ENCODE data around the gene ST6GALNAC2.
A peak's percentile ranks its signal among the peaks of the same experiment; 100 is the strongest.
"Not testable (repeated sequence)": the region's sequence is repeated elsewhere in the genome, so short reads cannot be mapped to it uniquely, and the experiment has no call there.

The ST6GALNAC2 gene

DNA sequence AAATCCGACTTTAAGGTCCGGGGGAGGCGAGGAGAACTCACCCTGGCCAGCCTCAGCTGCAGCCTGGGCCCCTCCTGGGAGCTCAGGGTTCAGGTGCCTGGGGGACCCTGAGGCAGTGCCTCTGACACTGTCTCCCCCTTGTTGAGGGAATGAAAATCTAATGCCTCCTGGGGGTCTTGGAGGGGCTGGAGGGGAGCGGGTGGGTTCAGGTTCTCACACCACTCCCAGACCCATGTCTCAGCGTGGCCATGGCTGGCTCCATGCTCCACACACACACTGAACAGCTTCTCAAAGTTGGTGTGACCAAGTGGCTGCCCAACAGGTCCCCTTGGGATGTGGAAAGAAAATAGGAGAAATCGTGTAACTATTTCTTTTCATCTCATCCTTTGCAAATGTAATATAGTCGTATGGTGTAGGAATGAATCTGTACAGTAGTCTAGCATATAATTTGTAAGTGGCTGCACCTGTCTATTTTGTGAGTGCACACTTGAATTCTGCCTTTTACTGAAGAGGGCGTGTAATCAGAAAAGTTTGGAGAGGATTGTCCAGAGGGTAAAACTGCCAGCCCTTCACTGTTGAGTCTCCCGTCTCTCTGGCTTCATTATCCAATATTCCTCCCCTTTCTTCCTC lies 46.6 kb downstream of the ST6GALNAC2 start:
- DNase-seq = no peak

DNA sequence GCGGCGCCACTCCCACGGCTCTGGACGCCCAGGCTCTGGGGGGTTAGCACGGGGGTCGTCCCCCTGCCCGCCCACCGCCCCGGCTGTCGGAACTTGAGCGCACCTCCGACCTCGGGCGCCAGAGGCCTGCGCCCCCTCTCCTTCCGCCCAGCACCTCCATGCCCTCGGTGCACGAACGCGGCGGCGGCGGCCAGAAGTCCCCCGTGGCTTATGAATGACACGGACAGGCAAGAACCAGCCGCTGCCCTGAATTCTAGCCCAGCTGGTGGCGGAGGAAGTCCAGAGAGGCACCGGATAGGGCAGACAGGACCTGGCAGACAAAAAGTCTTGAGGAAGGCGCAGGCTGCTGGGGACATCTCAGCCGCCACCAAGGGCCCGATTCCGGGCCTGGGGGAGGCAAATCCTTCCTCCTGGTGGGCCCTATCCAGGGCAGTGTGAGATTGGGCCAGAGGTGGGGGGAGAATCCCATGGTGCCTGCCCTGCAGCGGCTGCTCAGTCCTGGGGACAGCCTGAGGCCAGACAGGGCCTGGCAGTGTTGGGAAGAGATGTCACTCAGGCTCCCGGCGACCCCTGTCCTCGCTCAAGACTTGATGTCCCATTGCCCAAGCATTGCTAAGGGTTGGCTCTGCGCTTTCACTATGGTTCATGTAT lies 47.3 kb downstream of the ST6GALNAC2 start:
- no peak for DNase-seq

DNA sequence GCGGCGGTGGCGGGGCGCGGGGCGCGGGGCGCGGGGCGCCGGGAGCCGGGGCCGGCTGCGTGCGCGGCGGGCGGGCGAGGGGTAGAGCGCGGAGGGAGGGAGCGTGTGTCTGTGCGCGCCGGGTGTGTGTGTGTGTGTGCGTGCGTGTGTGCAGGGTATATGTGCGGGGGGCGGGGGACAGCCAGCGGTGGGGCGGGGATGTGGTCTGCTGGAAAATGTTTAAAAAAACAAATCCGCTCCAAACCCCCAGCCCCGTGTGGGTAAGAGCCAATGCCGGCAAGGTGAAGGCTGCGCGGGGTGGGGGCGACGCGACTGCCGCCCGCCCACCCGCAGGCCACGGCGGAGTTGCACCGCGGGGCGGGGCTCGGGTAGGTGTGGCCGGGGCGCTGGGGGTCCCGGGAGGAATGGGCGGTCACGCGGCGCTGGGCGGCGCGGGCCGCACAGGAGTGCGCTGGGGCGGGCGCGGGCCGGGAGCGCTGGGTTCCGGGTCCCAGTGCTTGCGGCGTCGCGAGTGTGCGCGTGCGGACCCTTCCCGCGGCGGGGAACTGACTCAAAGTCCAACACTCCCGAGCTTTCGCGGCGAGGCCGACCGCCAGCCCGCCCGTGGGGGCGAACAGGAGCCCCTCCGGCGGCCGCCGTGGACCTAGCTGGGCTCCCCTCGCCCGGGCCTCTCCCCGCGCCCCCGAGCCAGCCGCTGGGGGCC lies 47.9 kb downstream of the ST6GALNAC2 start, which contains the start of gene CYGB:
CYGB (minus strand) TSS at position 132 of the 703 bp plus-strand sequence. CDS start 167 bp downstream, outside the sequence.
- DNase-seq = no peak

DNA sequence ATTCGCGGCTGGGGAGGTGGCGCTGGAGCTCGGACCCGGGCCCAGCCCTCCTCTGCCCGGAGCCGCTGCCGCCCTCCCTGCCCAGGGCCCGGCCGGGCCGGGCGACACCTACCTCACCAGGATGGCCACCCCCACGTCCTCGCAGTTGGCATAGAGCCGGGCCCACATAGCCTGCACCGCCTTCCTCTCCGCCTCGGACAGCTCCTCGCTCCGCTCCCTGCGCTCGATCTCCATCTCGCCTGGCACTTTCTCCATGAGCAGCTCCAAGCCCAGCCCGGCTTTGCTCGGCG lies 48.4 kb downstream of the ST6GALNAC2 start:
- no peak for DNase-seq

DNA sequence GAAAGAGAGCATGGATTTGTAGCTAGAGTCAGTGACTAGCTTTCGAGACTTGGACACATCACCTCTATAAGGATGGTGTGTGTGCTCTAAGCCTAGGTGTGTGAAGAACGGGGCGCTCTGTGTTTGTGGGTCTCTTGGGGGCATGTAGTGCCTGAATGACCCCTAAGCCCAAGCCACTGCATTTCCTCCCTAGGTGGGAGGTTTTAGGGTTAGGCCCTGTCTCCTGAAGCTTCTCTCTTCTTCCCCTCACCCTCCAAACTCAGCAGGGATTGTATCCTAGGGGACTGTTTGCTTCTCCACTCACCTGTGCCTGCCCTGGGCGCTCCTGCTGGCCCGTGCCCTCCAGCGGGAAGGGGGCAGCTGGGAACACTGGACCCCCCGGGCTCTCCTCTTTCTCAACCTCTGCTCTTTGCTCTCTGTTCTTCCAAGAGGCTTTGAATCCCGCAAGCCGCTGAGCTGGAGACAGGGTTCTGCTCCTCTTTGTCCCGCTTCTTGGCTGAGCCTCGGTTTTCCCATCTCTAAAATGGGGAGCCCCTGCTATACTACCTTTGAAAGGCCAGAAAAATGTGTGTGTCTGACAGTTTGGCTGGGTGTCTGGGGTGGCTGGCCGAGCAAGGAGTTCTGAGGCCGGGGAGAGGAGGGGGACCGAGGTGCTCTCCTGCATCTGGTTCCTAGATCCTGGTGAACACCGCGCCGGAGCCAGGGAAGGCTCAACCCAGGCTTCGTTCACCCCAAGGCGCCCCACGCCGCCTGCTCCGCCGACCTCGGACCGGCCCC lies 49.0 kb downstream of the ST6GALNAC2 start:
- DNase-seq = no peak

DNA sequence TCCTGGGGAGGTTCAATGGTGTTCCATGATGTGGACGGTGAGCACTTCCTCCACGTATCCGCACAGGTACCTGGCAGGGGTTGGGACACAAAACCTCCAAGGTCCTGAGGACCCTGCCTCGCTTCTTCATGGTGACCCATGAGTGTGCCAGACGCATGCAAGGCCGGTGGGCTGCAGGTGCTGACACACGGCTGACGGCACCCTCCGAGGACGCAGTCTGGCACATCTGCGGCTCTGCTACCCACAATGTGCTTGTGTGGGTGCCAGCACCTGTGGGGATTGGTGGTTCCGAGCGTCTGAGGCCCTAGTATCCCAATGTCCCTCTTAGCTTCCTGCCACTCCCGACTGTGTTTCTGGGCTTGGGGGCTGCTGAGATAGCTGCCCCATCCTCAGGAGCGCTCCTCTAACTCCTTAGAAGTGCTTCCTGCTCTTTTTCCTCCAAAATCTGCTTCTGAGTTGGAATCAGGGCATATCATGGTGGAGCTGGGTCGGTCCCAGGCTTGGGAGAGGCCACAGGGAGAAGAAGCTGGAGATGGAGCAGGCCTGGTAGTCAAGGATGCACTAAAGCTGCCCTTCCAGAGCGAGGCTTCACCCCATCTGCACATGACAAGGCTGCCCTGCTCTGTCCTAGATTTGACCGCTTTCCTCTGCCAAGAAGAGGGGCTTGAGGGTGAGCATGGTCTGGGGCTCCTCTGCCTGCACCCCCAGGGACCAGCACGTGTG lies 49.7 kb downstream of the ST6GALNAC2 start:
- no peak for DNase-seq

DNA sequence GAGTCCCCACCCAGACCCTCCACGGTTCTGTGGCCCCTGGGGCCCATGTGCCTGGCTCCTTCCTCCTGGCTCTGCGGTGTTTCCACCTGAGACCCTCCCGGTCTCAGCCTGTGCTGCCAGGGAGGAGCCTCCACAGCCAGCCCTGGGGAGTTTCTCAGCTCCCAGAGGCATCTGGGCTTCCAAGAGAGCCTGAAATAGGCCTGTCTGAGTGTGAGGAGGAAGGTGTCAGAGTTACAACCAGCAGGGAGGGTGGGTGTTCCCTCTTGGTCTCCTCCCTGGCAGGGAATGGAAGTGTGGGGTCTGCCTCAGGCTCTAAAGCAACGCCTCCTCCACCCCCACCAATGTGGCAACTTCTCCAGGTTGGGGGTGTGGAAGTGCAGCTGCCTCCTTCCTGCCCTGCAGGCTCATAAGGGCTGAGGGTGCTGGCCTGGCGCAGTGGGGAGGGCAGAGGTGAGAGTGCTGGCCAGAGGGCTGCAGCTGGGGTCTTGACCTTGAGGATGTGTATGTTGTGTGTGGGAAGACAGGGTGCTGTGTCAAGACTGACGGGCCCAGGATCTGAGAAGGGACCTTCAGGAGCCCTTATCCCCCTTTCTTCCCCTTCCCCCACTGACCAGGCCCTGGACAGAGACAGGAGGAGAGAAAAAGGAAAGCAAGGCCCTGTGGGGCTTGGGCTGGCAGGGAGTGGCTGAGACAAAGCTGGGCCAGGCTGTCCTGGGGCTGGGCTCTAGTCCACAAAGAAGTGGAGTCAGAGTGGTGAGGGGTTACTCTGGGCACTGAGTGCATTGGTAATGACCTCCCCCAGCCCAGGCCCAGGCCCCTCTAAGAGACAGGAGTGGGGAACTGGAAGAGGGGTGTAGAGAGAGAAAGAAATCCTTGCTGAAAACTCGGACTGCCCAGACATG lies 50.6 kb downstream of the ST6GALNAC2 start:
- DNase-seq = peak; percentile 66

DNA sequence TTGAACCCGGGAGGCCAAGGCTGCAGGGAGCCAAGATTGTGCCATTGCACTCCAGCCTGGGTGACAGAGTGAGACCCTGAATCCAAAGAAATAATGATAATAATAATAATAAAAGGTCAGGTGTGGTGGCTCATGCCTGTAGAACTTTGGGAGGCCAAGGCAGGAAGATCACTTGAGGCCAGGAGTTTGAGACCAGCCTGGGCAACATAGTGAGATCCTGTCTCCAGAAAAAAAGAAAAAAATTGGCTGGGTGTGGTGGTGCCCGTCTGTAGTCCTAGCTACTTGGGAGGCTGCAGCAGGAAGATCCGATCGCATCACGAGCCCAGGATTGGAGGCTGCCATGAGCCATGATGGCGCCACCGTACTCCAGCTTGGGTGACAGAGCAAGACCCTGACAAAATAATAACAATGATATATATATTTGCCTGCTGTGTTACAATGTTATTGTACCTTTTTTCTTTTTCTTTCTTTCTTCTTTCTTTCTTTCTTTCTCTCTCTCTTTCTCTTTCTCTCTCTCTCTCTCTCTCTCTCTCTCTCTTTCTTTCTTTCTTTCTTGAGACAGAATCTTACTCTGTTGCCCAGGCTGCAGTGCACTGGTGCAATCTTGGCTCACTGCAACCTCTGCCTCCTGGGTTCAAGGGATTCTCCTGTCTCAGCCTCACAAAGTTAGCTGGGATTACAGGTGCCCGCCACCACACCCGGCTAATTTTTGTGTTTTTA lies 51.9 kb downstream of the ST6GALNAC2 start:
- DNase-seq = not testable (repeated sequence)

DNA sequence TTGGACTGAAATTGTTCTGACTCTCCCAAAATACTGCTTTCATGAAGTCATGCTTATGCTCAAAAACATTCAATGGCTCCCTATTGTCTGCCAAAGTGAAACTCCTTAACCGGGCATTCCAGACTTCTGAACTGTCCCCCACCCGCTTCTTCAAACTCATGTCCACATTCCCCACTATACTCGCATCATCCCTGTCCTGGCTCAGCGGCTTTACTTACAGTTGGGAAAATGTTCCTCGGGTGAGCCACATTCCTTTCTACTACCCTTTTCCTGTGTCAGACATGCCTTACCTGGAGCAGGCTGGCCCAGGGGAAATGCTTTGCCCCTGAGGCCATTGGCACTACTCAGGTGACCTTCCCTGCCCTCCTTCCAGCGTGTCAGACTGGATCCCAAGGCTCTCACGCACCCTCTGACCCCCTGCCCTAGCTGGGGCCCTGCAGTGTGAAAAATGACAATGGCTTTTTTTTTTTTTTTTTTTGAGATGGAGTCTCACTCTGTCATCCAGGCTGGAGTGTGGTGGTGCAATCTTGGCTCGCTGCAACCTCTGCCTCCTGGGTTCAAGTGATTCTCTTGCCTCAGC lies 53.5 kb downstream of the ST6GALNAC2 start:
- no peak for DNase-seq

DNA sequence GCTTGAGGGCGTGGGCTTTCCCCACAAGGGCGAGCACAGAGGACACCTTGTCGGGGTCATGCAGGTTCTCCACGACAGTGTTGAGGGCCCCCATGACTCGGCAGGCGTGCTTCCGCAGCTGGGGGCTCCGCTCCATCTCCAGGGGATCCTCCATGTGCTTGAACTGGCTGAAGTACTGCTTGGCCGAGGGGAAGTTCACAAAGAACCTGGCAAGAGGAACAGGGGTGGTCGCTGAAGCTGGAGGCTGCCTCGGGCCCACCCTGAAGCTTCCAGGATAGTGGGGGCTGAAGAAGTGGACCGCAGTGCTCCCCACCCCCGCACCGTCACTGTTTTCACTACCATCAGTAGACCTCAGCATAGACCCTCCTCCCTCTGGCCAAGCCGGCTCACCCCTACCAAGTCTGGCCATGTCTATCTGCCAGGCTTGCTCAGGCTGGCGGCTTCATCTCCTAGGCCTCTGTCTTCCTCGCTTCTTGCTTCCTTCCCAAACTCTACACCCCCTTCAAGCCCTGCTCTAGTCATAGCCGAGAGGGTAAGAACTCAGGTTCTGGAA lies 54.1 kb downstream of the ST6GALNAC2 start:
- no peak for DNase-seq

DNA sequence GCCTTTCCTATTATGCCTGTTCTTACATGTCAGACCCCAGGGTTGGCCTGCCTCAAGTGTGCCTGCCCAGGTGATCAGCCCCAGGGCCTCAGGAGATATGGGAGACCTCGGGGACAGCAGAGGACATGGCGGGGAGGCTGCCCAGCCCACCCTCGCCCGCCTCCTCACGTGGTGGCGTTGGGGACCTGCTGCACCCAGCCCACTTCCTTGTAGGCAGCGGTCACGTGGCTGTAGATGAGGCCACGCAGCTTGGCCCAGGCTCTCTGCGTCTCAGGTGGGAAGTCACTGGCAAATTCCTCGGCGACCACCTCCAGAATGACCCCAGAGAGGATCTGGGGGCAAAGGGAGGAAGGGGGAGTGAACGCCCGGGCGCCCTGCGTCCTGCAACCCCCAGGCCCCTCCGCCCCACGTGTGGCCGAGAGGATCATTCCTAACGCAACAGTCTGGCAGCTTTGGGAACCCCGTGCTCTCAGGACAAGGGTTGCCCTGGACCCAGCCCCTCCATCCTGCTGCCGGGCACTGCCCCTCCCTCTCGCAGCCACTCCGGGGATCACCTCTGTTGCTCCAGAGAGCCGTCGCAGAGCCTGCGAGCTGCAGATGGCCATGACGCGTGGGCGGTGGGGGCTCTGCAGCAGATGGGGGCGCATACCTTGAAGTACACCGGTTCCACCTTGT lies 54.7 kb downstream of the ST6GALNAC2 start:
- DNase-seq = no peak

DNA sequence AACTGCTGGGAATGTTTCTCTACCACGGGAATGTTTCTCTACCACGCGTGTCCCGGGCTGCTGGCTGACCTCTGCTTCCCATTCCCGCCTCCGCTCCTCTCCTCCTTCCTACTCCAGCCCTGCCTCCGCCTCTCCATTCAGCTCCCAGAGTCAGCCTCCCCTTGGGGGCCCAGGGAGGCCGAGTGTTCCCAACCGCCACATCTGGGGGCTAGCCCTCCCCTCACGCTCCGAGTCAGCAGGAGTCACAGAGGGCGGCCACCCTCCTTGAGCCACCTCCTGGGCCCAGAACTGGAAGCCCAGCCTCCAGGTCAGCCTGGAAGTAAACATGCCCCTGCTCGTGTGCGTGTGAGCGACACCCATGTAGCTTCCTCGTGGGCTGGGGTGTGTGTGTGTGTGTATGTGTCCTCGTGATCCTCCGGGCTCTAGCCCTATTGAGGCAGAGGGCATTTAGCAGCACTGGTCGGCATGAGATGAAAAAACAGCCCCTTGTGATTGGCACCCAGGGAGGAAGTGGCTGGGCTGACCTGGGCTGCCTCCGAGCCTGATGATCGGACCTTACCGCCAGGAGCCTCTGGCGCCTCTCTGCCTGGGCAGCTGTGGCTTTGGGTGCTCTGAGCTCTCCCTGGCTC lies 55.5 kb downstream of the ST6GALNAC2 start:
- DNase-seq = no peak

DNA sequence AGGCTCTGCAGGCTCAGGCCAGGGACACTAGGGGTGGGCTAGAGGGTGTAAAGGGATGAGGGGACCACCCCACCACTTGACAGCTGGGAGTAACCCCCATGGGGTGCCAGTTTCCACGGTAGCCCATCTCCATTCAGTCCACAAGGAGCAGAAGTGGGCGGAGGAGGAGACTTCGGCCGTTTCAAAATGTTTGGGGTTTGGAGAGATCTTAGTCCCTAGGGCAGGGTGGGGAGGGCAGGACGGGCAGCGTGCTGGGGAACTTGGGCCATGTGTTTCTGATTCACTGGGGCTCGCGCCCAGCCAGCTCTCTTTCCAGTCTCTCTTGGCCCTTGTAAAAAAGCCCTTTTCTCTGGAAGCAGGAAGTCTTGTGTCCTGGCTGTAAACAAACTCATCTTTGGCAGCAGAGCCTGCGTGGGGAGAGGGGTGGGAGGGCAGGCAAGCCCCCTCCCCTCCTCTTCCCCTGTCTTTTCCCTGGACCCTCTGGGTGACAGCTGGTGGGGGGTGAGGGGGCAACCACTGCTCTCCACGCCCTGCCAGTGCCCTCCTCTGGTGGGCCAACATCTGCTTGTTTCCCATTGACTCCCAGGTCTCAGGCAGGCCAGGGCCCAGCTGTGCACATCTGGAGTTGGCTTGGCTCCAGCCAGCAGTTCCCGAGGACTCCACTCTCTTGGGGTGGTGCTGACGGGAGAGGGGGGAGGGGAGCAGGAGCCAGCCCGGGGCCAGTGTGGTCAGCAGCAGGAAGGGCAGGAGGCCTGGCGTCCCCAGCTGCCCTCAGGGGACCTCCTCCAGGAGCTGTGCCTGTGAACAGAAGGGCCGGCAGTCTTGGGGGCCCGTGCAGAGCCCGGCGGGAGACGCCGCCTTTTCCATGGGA lies 56.2 kb downstream of the ST6GALNAC2 start:
- DNase-seq = peak; percentile 33

DNA sequence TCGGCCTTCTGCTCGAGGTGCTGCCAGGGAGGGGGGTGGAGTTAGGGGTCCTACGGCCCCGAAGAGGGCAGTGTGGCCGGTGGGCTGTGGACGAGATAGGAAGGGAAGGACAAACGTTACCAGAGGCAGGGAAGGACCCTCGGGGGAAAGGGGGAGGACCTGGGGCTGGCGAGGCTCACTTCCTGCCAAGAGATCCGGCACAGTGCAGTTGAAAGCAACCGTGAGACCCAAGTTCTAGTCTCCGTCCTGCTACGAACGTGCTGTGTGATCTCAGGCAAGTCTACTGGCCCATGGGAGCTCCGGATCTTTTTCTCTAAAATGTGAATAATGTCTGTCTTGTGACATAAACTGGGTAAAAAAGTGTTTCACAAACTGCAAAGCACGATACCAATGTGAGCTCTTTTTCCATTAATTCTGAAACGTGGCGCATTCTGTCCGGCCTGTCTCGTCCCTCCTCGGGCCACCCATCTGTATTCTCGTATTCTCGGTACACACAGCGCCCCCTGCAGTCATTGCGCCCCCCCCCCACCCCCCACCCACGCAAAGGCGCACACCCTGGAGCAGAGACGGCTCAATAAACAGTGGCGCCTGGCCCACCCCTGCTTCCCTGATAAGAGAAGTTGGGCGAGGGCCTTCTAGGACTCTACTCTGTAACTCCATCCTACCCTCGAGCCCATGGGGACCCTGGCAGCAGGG lies 57.0 kb downstream of the ST6GALNAC2 start:
- no peak for DNase-seq

DNA sequence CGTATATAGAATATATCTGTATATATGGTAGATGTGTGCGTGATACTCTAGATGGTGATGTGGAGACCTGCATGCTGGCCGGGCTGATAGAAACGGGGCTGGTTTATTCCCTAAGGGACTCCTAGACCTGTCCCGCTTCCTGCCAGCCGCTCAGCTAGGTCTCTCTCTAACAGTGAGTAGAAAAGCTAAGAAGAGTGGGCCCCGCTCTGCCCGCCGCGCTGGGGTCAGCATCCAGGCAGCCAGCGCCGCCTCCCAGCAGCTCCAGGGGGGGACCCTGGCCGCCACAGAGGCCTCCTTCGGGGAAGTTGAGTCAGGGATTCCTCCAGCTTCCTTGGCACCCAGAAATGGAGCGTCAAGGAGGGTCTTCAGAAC lies 57.5 kb downstream of the ST6GALNAC2 start:
- DNase-seq = no peak

DNA sequence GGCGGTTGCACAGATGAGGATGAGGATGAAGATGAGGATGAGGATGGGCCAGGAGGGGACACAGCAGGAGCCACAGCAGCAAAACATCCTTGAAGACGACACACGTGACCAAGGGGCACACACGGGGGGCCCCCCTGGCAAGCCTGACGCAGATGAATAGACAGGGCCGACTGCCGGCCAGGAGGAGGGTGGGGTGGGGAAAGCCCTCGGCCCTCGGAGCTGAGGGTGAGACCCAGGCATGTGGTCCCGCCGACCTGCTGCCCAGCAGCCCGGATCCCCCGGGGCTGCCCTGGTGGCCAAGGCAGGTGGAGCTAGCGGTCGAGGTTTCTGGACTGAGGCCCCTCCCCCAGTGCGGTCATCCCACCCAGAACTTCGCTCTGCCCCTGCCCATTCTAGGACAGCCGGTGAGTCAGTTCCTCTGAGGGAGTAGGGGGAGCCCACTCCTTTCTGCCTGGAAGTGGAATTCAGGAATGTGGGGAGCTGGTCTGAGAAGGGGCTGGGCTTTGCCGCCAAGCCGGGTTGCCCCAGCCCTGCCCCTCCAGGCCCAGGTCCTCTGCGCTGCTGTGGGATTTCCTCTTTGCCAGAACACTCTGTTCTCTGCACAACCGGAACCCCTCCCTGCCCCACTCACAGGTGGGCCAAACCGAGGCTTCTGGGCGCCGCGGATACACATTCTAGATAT lies 58.1 kb downstream of the ST6GALNAC2 start:
- no peak for DNase-seq

DNA sequence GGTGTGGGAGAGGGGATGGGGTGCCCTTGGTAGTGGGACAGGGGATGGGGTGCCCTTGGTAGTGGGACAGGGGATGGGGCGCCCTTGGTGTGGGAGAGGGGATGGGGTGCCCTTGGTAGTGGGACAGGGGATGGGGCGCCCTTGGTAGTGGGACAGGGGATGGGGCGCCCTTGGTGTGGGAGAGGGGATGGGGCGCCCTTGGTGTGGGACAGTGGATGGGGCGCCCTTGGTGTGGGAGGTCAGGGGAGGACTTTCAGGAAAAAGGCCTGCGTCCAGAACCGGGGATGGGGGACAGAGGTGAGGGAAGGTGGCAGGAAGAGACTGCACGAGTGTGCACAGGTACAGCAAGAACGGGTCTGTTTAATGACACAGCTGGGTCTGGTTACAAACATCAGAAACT lies 58.6 kb downstream of the ST6GALNAC2 start:
- not testable (repeated sequence) for DNase-seq

Data from NCI-H2171 treated with DMSO at 0.1 percent for 48 hours (cell line).